IPS DF 19.7 (cell line): ENCODE results near the gene FCHO1.
A peak's percentile ranks its signal among the peaks of the same experiment; 100 is the strongest.

Source experiments
- DNase-seq: peaks from one replicate; pipeline ENCODE4 v3.0.0-alpha.2; 2013; ENCODE audit warnings: low read depth, low spot score

The FCHO1 gene

GRCh38 chr19:17751103-17751911, at the start of gene FCHO1:
Gene FCHO1, plus strand, starts transcription at chr19:17751477. Its CDS starts 3,688 bp downstream, at chr19:17755165.
- no peak for DNase-seq

DNA sequence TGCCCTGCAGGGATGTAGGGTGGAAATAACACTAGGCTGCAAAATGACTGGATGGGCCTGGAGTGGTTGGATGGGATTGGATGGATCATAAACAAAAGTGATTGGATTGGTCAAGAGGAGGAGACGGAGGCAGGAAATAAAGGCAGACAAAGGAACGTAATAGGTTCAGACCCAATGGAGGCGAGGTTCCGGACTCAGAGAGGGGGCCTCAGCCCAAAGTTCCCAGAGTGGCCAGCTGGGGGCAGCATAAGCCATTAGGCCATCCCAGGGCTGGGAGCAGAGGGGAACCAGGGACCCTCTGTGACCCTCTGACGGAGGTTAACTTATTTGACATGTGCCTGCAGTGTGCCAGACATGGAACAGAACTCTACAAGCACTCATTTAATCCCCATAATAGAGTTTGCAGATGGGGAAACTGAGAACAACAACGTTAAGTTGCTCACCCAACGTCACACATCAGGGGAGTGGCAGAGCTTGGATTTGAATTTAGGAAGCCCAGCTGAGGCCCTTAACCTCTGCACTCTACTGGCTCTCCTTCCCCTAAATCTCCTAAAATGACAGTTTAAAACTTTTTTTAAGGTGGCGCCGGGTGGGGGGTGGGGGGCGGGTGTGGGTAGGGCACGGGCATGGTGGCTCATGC, 47.3 kb upstream of the FCHO1 start:
- no peak for DNase-seq

DNA sequence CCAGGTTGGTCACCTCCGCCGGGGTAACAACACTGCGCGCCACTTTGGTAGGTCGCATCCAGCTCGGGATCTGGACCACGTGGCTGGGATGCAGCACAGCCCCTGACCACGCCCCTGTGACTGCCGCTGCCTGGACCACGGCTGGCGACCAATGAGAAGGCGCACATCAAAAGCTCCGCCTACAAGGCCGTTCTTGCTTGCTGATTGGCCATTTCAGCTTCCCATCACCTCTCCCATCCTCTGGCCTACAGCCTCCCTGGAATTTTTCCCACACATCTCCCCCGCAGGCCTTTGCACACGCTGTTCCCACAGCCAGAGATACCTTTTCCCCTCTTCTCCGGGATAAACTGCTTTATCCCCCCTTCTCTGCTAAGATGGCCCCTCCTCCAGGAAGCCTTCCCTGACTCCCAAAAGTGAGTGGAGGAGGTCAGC, 44.5 kb upstream of the FCHO1 start:
- DNase-seq, result no peak

DNA sequence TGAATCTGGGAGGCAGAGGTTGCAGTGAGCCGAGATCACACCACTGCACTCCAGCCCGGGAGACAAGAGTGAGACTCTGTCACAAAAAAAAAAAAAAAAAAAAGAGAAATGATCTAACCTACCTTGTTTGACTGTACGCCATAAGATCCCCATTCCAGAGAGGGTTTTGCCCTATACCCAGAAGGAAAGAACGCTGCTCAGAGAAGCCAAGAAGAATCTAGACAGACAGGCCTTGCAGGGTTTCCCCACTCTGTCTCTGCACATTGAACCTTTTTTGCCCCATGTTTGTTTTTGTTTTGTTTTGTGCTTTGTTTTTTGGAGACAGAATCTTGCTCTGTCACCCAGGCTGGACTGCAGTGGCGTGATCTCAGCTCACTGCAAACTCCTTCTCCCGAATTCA, 39.4 kb upstream of the FCHO1 start:
- DNase-seq, result no peak

- no peak for DNase-seq
These were observed 34.9 kb upstream of the FCHO1 start for GRCh38 chr19:17716309-17716929.

GRCh38 chr19:17718550-17718946, 32.7 kb upstream of the FCHO1 start:
- no peak for DNase-seq

- DNase-seq, result peak; percentile 50
These were observed 32.1 kb upstream of the FCHO1 start, which contains the start of gene MAP1S for GRCh38 chr19:17718947-17719711. Gene MAP1S, plus strand, starts transcription at chr19:17719480. Its CDS starts 23 bp downstream, at chr19:17719503.

DNA sequence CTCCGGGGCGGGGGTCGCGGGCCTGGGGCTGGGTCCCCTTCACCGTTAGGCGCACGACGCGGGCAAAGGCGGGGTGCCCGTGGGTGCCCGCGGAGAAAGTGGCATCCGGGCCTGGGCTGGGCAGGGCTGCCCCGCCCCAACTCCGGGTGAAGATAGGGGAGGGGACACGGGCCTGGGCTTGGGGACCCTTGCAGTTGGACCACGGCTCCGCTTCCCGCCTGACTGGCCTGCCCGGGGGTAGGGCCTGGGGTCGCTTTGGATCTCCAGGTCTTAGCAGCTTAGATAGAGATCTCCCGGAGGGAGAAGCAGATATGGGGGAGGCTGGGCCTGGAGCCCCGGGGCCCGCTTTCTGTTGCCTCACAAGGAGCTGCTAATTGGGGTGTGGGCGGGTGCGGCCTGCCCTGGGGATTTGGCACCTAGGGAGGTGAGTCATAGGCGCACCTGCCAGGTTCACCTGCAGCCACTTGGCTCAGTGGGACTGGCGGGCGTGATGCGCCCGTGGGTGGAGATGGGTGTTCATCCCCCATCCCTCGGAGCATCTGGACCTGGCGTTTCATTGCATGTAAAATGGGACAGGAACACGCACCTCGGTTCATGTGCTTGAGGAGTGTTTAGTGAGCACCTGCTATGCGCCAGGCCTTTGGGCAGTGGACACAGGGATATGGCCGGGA, 31.4 kb upstream of the FCHO1 start:
- DNase-seq, result no peak

DNA sequence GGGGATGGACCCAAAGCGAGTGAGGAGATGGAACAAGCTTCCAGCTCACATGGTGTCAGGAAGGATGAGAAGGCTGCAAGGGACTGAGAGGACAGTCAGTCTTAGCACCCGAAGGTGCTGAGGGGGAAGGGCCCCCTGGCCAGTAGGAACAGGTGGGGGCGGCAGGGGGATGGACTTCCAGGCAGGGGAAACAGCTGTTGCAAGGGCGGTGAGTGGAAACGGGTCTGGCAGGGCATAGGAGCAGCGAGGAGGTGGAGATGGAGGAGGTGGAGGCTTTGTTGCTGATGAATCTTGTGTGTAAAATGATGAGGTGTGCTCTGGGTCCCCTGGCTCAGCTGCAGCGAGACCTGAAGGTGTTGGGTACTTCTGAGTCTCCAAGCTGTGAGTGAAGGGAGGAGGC, 30.8 kb upstream of the FCHO1 start:
- no peak for DNase-seq

GRCh38 chr19:17721111-17721628, 30.1 kb upstream of the FCHO1 start:
- no peak for DNase-seq

DNA sequence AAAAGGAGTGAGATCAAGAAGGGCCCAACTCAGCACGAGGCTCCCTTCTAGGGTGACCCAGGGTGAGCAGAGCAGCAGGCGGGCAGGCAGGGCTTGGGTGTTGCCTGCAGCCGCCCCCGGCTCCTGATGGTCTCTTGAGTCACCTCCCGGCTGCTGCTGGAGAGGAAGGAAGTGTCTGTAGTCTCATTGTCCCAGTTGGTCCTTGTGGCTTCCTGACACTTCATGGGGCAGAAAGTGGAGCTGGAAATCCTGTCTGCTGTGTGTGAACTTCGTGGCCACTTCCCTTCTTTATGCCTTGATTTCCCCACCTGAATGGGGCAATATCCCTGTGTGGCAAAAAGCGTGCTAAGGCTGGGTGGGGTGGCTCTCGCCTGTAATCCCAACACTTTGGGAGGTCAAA, 29.5 kb upstream of the FCHO1 start:
- DNase-seq, result no peak

GRCh38 chr19:17722655-17723240, 28.5 kb upstream of the FCHO1 start:
- DNase-seq, result no peak

GRCh38 chr19:17724655-17725054, 26.6 kb upstream of the FCHO1 start:
- no peak for DNase-seq

GRCh38 chr19:17725422-17726078, 25.7 kb upstream of the FCHO1 start:
- DNase-seq, result no peak

DNA sequence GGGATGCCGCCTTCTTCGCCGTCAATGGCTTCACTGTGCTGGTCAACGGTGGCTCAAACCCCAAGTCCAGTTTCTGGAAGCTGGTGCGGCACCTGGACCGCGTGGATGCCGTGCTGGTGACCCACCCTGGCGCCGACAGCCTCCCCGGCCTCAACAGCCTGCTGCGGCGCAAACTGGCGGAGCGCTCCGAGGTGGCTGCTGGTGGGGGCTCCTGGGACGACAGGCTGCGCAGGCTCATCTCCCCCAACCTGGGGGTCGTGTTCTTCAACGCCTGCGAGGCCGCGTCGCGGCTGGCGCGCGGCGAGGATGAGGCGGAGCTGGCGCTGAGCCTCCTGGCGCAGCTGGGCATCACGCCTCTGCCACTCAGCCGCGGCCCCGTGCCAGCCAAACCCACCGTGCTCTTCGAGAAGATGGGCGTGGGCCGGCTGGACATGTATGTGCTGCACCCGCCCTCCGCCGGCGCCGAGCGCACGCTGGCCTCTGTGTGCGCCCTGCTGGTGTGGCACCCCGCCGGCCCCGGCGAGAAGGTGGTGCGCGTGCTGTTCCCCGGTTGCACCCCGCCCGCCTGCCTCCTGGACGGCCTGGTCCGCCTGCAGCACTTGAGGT, 25.0 kb upstream of the FCHO1 start:
- no peak for DNase-seq

DNA sequence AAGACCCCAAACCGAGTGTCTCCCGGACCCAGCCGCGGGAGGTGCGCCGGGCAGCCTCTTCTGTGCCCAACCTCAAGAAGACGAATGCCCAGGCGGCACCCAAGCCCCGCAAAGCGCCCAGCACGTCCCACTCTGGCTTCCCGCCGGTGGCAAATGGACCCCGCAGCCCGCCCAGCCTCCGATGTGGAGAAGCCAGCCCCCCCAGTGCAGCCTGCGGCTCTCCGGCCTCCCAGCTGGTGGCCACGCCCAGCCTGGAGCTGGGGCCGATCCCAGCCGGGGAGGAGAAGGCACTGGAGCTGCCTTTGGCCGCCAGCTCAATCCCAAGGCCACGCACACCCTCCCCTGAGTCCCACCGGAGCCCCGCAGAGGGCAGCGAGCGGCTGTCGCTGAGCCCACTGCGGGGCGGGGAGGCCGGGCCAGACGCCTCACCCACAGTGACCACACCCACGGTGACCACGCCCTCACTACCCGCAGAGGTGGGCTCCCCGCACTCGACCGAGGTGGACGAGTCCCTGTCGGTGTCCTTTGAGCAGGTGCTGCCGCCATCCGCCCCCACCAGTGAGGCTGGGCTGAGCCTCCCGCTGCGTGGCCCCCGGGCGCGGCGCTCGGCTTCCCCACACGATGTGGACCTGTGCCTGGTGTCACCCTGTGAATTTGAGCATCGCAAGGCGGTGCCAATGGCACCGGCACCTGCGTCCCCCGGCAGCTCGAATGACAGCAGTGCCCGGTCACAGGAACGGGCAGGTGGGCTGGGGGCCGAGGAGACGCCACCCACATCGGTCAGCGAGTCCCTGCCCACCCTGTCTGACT, 24.1 kb upstream of the FCHO1 start:
- no peak for DNase-seq

GRCh38 chr19:17727843-17728242, 23.4 kb upstream of the FCHO1 start:
- no peak for DNase-seq

DNA sequence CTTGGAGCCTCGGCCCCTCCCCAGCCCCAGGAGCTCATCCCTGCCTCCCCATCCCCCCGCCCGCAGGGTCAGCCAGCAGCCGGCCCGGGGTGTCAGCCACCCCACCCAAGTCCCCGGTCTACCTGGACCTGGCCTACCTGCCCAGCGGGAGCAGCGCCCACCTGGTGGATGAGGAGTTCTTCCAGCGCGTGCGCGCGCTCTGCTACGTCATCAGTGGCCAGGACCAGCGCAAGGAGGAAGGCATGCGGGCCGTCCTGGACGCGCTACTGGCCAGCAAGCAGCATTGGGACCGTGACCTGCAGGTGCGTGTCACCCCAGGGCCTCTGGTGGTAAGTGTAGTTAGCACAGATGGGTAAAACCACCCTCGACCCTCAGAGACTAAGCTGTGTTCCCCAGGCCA, 18.1 kb upstream of the FCHO1 start:
- DNase-seq, result no peak

DNA sequence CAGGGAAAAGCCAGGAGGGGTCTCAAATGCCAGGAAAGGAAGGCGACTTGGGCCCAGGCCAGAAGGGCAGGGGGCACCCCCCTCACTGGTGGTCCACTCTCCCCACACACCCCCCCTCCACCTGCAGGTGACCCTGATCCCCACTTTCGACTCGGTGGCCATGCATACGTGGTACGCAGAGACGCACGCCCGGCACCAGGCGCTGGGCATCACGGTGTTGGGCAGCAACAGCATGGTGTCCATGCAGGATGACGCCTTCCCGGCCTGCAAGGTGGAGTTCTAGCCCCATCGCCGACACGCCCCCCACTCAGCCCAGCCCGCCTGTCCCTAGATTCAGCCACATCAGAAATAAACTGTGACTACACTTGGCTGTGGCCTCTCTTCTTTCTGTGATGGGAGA, 17.1 kb upstream of the FCHO1 start:
- DNase-seq, result no peak
